Central memory CD8-positive, alpha-beta T cell (primary cell): ENCODE data around the gene SLC6A3.
"Not testable (repeated sequence)": the region's sequence is repeated elsewhere in the genome, so short reads cannot be mapped to it uniquely, and the experiment has no call there.

ENCODE experiments used
- ATAC-seq: fragments of 150-1000 bp; cut with Tn5 transposase; replicated peaks from 2 replicates; pipeline ENCODE4 v1.10.0; 2022; ENCODE audit warnings: mild to moderate bottlenecking, moderate FRiP score, moderate number of reproducible peaks; ENCODE audit not compliant: poor library complexity, severe bottlenecking; ENCODE audit errors: extremely low read depth
- DNase-seq, 2 donors: peaks; one replicate each; pipeline ENCODE4 v3.0.0; 2021; ENCODE audit warnings: low spot score in 2 of 2
- H3K27ac Mint-ChIP-seq: one replicate; pipeline ENCODE4 v1.8.0; 2022; ENCODE audit warnings: low read depth, mild to moderate bottlenecking, moderate library complexity, mixed read lengths
- H3K27me3 Mint-ChIP-seq: one replicate; pipeline ENCODE4 v1.8.0; 2022; ENCODE audit warnings: mixed read lengths
- H3K36me3 Mint-ChIP-seq: one replicate; pipeline ENCODE4 v1.8.0; 2022; ENCODE audit warnings: mild to moderate bottlenecking, moderate library complexity, mixed read lengths; ENCODE audit not compliant: insufficient read depth
- H3K4me1 Mint-ChIP-seq: one replicate; pipeline ENCODE4 v1.8.0; 2022; ENCODE audit warnings: mixed read lengths
- H3K4me3 Mint-ChIP-seq: one replicate; pipeline ENCODE4 v1.8.0; 2022; ENCODE audit warnings: mild to moderate bottlenecking, moderate library complexity, mixed read lengths
- H3K9me3 Mint-ChIP-seq: one replicate; pipeline ENCODE4 v1.8.0; 2022; ENCODE audit warnings: mixed read lengths

Gene SLC6A3

GRCh38 chr5:1378096-1378495 is 67.1 kb downstream of the SLC6A3 start:
- no peaks in the 10 kb centered on the region for H3K36me3 Mint-ChIP-seq
- no peaks in the 10 kb centered on the region for H3K9me3 Mint-ChIP-seq
- DNase-seq = no peak
- peaks cover 37% of the 10 kb centered on the region for H3K4me1 Mint-ChIP-seq
- H3K27me3 Mint-ChIP-seq = no peaks in the 10 kb centered on the region
- no peak overlapping the region for H3K27ac Mint-ChIP-seq
- ATAC-seq = no peak
- no peak overlapping the region for H3K4me3 Mint-ChIP-seq

- Mint-ChIP-seq H3K9me3 (no peaks in the 10 kb centered on the region), H3K27ac (no peak overlapping the region), H3K36me3 (no peaks in the 10 kb centered on the region), H3K27me3 (no peaks in the 10 kb centered on the region), H3K4me1 (peaks cover 42% of the 10 kb centered on the region), H3K4me3 (no peak overlapping the region)
- no peak for DNase-seq
- no peak for ATAC-seq
These were observed 68.3 kb downstream of the SLC6A3 start for GRCh38 chr5:1376981-1377380.

GRCh38 chr5:1375871-1376810 is 69.1 kb downstream of the SLC6A3 start:
- DNase-seq (no peak), ATAC-seq (no peak)
- no peak overlapping the region for H3K27ac Mint-ChIP-seq
- H3K9me3 Mint-ChIP-seq = no peaks in the 10 kb centered on the region
- no peaks in the 10 kb centered on the region for H3K36me3 Mint-ChIP-seq
- H3K27me3 Mint-ChIP-seq = no peaks in the 10 kb centered on the region
- no peak overlapping the region for H3K4me3 Mint-ChIP-seq
- peaks cover 35% of the 10 kb centered on the region for H3K4me1 Mint-ChIP-seq

GRCh38 chr5:1374679-1375055 is 70.6 kb downstream of the SLC6A3 start:
- Mint-ChIP-seq H3K27ac (no peak overlapping the region), H3K9me3 (no peaks in the 10 kb centered on the region), H3K27me3 (no peaks in the 10 kb centered on the region), H3K36me3 (no peaks in the 10 kb centered on the region), H3K4me1 (peaks cover 26% of the 10 kb centered on the region), H3K4me3 (no peak overlapping the region)
- DNase-seq (no peak), ATAC-seq (no peak)

- no peak overlapping the region for H3K4me3 Mint-ChIP-seq
- DNase-seq = peak in 1 of 2 donors; percentile 53
- H3K4me1 Mint-ChIP-seq = peaks cover 26% of the 10 kb centered on the region
- H3K27me3 Mint-ChIP-seq = no peaks in the 10 kb centered on the region
- H3K27ac Mint-ChIP-seq = no peak overlapping the region
- ATAC-seq = peak; percentile 93
- no peaks in the 10 kb centered on the region for H3K9me3 Mint-ChIP-seq
- H3K36me3 Mint-ChIP-seq = no peaks in the 10 kb centered on the region
These were observed 71.1 kb downstream of the SLC6A3 start for GRCh38 chr5:1374030-1374678.

- H3K27me3 Mint-ChIP-seq, ATAC-seq, H3K27ac Mint-ChIP-seq, DNase-seq, H3K36me3 Mint-ChIP-seq, H3K4me3 Mint-ChIP-seq, H3K9me3 Mint-ChIP-seq: not testable (repeated sequence)
- H3K4me1 Mint-ChIP-seq = peaks cover 26% of the 10 kb centered on the region
These were observed 73.3 kb downstream of the SLC6A3 start for GRCh38 chr5:1371972-1372342.

GRCh38 chr5:1371218-1371971 is 73.8 kb downstream of the SLC6A3 start:
- H3K27me3 Mint-ChIP-seq = peaks cover 2% of the 10 kb centered on the region
- no peak overlapping the region for H3K27ac Mint-ChIP-seq

GRCh38 chr5:1370006-1370405 is 75.2 kb downstream of the SLC6A3 start:
- Mint-ChIP-seq H3K4me1 (peaks cover 19% of the 10 kb centered on the region), H3K27me3 (peaks cover 11% of the 10 kb centered on the region), H3K9me3 (no peaks in the 10 kb centered on the region), H3K4me3 (no peak overlapping the region), H3K27ac (no peak overlapping the region), H3K36me3 (no peaks in the 10 kb centered on the region)
- DNase-seq (no peak), ATAC-seq (no peak)

More at GRCh38 chr5:1371218-1371971, 73.8 kb downstream of the SLC6A3 start:
- Mint-ChIP-seq H3K4me1 (peaks cover 26% of the 10 kb centered on the region), H3K9me3 (no peaks in the 10 kb centered on the region), H3K4me3 (no peak overlapping the region), H3K36me3 (no peaks in the 10 kb centered on the region)
- no peak for DNase-seq
- no peak for ATAC-seq

- Mint-ChIP-seq H3K27me3 (peaks cover 21% of the 10 kb centered on the region), H3K36me3 (no peaks in the 10 kb centered on the region), H3K4me1 (peaks cover 10% of the 10 kb centered on the region), H3K9me3 (no peaks in the 10 kb centered on the region), H3K27ac (no peak overlapping the region), H3K4me3 (no peak overlapping the region)
- DNase-seq (no peak), ATAC-seq (no peak)
These were observed 76.5 kb downstream of the SLC6A3 start for GRCh38 chr5:1368756-1369155.

GRCh38 chr5:1368236-1368635 is 77.0 kb downstream of the SLC6A3 start:
- ATAC-seq = no peak

GRCh38 chr5:1367149-1367548 is 78.1 kb downstream of the SLC6A3 start:
- ATAC-seq (no peak), DNase-seq (no peak)
- H3K9me3 Mint-ChIP-seq = no peaks in the 10 kb centered on the region
- no peaks in the 10 kb centered on the region for H3K4me1 Mint-ChIP-seq
- H3K27ac Mint-ChIP-seq = no peak overlapping the region
- peaks cover 37% of the 10 kb centered on the region for H3K27me3 Mint-ChIP-seq
- H3K36me3 Mint-ChIP-seq = no peaks in the 10 kb centered on the region
- no peak overlapping the region for H3K4me3 Mint-ChIP-seq

More at GRCh38 chr5:1368236-1368635, 77.0 kb downstream of the SLC6A3 start:
- peaks cover 27% of the 10 kb centered on the region for H3K27me3 Mint-ChIP-seq
- H3K27ac Mint-ChIP-seq = no peak overlapping the region
- no peaks in the 10 kb centered on the region for H3K36me3 Mint-ChIP-seq
- no peaks in the 10 kb centered on the region for H3K9me3 Mint-ChIP-seq
- H3K4me3 Mint-ChIP-seq = no peak overlapping the region
- DNase-seq = no peak
- peaks cover 7% of the 10 kb centered on the region for H3K4me1 Mint-ChIP-seq

GRCh38 chr5:1366514-1366913 is 78.7 kb downstream of the SLC6A3 start:
- Mint-ChIP-seq H3K9me3 (no peaks in the 10 kb centered on the region), H3K27me3 (peaks cover 38% of the 10 kb centered on the region), H3K36me3 (no peaks in the 10 kb centered on the region), H3K27ac (no peak overlapping the region), H3K4me3 (no peak overlapping the region), H3K4me1 (no peaks in the 10 kb centered on the region)
- ATAC-seq (no peak), DNase-seq (no peak)
